ENCODE results near the gene LBH. TPM values are rescaled to one million over a fixed set of nuclear protein-coding genes. Genes with fewer than 3 reads are reported as not detected.

LBH gene
- total RNA-seq, 4 donors from 2014 or later, result 120 to 1,007 (median 283) TPM

- H3K4me1 ChIP-seq, result peaks cover 77 to 90% (median 86%) of the 10 kb centered on the region in 4 donors
- H3K9me3 ChIP-seq, result no peaks in the 10 kb centered on the region
- no peak for DNase-seq (ENCODE audit: extremely low spot score)
- no peaks in the 10 kb centered on the region for H3K27me3 ChIP-seq
- TF ChIP-seq EP300 (IDR thresholded peaks at IDR 0.05) (no peak), CTCF (IDR thresholded peaks at IDR 0.05) (no peak), POLR2AphosphoS5 (IDR thresholded peaks at IDR 0.05) (no peak), POLR2A (IDR thresholded peaks at IDR 0.05; ENCODE audit: low read depth) (no peak)
- H3K36me3 ChIP-seq, result peaks cover 10 to 36% (median 32%) of the 10 kb centered on the region in 4 donors
- H3K4me3 ChIP-seq, result peak overlapping the region in 2 of 4 donors; percentile 74 to 96
- 59% methylated on average over 8 of the region's 8 CpGs for WGBS
- intact Hi-C loops (cut with DNase I), result no loop called here
- peak overlapping the region; percentile 90 to 95 (median 92) for H3K27ac ChIP-seq (replicated peaks in 1 of 4)
Measured at GRCh38 chr2:30236591-30237238, 5.4 kb downstream of the LBH start.

GRCh38 chr2:30237239-30237965, 6.1 kb downstream of the LBH start:
- peaks cover 80 to 95% (median 90%) of the 10 kb centered on the region in 4 donors for H3K4me1 ChIP-seq
- DNase-seq (ENCODE audit: extremely low spot score), result no peak
- H3K36me3 ChIP-seq, result peaks cover 10 to 41% (median 35%) of the 10 kb centered on the region in 4 donors
- intact Hi-C loops (cut with DNase I), result no loop called here
- TF ChIP-seq POLR2AphosphoS5 (IDR thresholded peaks at IDR 0.05) (peak in 1 of 2 donors; percentile 36), CTCF (IDR thresholded peaks at IDR 0.05) (no peak), POLR2A (IDR thresholded peaks at IDR 0.05; ENCODE audit: low read depth) (no peak), EP300 (IDR thresholded peaks at IDR 0.05) (no peak)
- no peaks in the 10 kb centered on the region for H3K9me3 ChIP-seq
- H3K27ac ChIP-seq (replicated peaks in 1 of 4), result peak overlapping the region; percentile 90 to 95 (median 92)
- peak overlapping the region in 2 of 4 donors; percentile 74 to 96 for H3K4me3 ChIP-seq
- no peaks in the 10 kb centered on the region for H3K27me3 ChIP-seq
- WGBS, result 71% methylated on average over 7 of the region's 8 CpGs

GRCh38 chr2:30237966-30238800, 6.8 kb downstream of the LBH start:
- TF ChIP-seq POLR2A (IDR thresholded peaks at IDR 0.05; ENCODE audit: low read depth) (no peak), POLR2AphosphoS5 (IDR thresholded peaks at IDR 0.05) (no peak), CTCF (IDR thresholded peaks at IDR 0.05) (no peak), EP300 (IDR thresholded peaks at IDR 0.05) (no peak)
- Histone ChIP-seq H3K27me3 (no peaks in the 10 kb centered on the region), H3K4me3 (peak overlapping the region in 1 of 4 donors; percentile 96), H3K27ac (replicated peaks in 1 of 4) (peak overlapping the region; percentile 90 to 95 (median 92)), H3K9me3 (no peaks in the 10 kb centered on the region), H3K36me3 (peaks cover 10 to 47% (median 35%) of the 10 kb centered on the region in 4 donors), H3K4me1 (peaks cover 79 to 98% (median 87%) of the 10 kb centered on the region in 4 donors)
- intact Hi-C loops (cut with DNase I), result no loop called here
- DNase-seq (ENCODE audit: extremely low spot score), result no peak
- 76% methylated on average over 13 of the region's 13 CpGs for WGBS

- WGBS, result 58% methylated on average over 11 of the region's 11 CpGs
- Histone ChIP-seq H3K27ac (replicated peaks in 1 of 4) (peak overlapping the region; percentile 90 to 95 (median 92)), H3K4me1 (peaks cover 83 to 97% (median 86%) of the 10 kb centered on the region in 4 donors), H3K36me3 (peaks cover 10 to 57% (median 34%) of the 10 kb centered on the region in 4 donors), H3K9me3 (no peaks in the 10 kb centered on the region), H3K27me3 (no peaks in the 10 kb centered on the region), H3K4me3 (peak overlapping the region in 3 of 4 donors; percentile 8 to 36 (median 34))
- TF ChIP-seq POLR2A (IDR thresholded peaks at IDR 0.05; ENCODE audit: low read depth) (no peak), POLR2AphosphoS5 (IDR thresholded peaks at IDR 0.05) (peak; percentile 77 to 80), CTCF (IDR thresholded peaks at IDR 0.05) (peak; percentile 83 to 97 (median 87)), EP300 (IDR thresholded peaks at IDR 0.05) (no peak)
- no peak for DNase-seq (ENCODE audit: extremely low spot score)
- intact Hi-C loops (cut with DNase I), result no loop called here
Measured at GRCh38 chr2:30239308-30239985, 8.1 kb downstream of the LBH start.

Measured in esophagus muscularis mucosa (tissue), 4 donors.